Measurements from ENCODE around the gene TSSC4. TPM values are rescaled to one million over a fixed set of nuclear protein-coding genes. Genes with fewer than 3 reads are reported as not detected.

Gene TSSC4
- total RNA-seq, 1 donor from 2014 or later = 52.2 TPM

- Mint-ChIP-seq H3K27ac (ENCODE audit: unreplicated experiment) (peak overlapping the region; percentile 93), H3K36me3 (ENCODE audit: low read depth) (peaks cover 8% of the 10 kb centered on the region), H3K9me3 (ENCODE audit: low read depth) (no peaks in the 10 kb centered on the region)
These were observed 1.7 kb upstream of the TSSC4 start for GRCh38 chr11:2398664-2399355.

DNA sequence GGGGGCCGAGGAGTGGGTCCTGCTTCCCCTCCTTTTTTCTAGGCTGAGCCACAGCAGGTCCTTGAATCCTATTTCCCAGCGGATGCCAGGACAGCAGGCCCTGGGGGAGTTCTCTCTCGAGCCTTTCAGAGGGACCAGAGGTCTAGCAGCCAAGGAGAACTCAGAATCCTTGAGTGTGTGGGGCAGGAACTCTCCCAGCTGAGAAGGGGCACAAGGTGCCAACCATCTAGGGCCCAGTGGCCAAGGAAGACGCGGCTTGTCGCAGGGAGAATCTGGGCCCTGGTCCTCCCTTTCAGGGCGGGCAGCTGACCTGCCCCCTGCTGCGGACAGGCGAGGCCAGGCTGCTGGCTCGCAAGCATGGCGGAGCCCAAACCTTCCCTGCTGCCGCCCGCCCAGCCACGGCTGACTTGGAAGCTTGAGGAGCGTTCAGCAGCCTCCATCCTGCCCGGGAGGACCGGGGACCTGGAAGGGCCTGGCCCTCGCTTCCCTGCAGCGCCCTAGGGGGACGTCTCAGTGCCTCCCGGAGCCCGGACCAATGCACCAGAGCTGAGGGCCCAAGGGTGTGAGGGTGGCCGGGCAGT is 972 bp upstream of the TSSC4 start:
- no peaks in the 10 kb centered on the region for H3K9me3 Mint-ChIP-seq (ENCODE audit: low read depth)
- no peaks in the 10 kb centered on the region for H3K27me3 Mint-ChIP-seq (ENCODE audit: low read depth)
- no peak for DNase-seq (ENCODE audit: low spot score)
- H3K27ac Mint-ChIP-seq (ENCODE audit: unreplicated experiment) = peak overlapping the region; percentile 93
- peaks cover 8% of the 10 kb centered on the region for H3K36me3 Mint-ChIP-seq (ENCODE audit: low read depth)
- peaks cover 23% of the 10 kb centered on the region for H3K4me1 Mint-ChIP-seq (ENCODE audit: low read depth)
- H3K4me3 Mint-ChIP-seq (ENCODE audit: unreplicated experiment) = peak overlapping the region; percentile 86
- TF ChIP-seq CTCF (IDR thresholded peaks at IDR 0.05) = no peak

More at GRCh38 chr11:2398664-2399355, 1.7 kb upstream of the TSSC4 start:
- Mint-ChIP-seq H3K4me3 (ENCODE audit: unreplicated experiment) (peak overlapping the region; percentile 86), H3K27me3 (ENCODE audit: low read depth) (no peaks in the 10 kb centered on the region), H3K4me1 (ENCODE audit: low read depth) (peaks cover 23% of the 10 kb centered on the region)
- peak; percentile 18 for TF ChIP-seq CTCF (IDR thresholded peaks at IDR 0.05)
- no peak for DNase-seq (ENCODE audit: low spot score)

DNA sequence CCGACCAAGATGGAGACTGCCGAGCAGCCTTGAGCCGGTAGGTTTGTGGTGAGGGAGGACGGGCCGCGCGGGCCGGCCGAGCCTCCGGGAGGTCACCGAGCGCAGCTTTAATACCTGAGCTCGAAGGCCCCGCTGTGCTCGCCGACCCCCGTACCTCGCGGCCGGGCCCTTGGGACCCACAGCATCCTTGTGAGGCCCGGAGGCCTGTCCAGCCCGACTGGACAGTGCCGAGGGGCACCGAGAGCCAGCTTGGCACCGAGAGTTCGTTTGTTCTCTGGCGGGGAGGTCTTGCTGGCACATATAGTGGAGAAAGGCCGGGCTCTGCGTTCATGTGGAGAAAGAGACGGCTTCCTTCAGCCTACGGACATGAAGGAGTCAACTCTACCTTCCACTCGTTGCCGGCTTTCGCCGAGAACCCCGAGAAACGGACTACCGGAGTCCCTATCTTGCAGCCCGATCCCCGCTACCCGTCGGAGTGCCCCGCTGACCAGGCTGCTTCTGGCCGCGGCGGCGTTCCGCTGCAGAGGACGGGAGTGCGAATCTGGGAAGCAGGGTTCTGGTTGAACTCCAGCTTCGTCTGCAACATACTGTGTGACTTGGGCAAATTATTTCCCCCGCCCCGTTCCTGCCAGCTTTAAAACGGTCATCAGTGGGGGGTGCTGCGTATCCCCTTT is 349 bp downstream of the TSSC4 start:
- H3K4me3 Mint-ChIP-seq (ENCODE audit: unreplicated experiment) = peak overlapping the region; percentile 86
- DNase-seq (ENCODE audit: low spot score) = no peak

GRCh38 chr11:2401436-2401984 is 960 bp downstream of the TSSC4 start:
- H3K27ac Mint-ChIP-seq (ENCODE audit: unreplicated experiment) = peak overlapping the region; percentile 93
- peak overlapping the region; percentile 86 for H3K4me3 Mint-ChIP-seq (ENCODE audit: unreplicated experiment)
- H3K9me3 Mint-ChIP-seq (ENCODE audit: low read depth) = no peaks in the 10 kb centered on the region
- TF ChIP-seq CTCF (IDR thresholded peaks at IDR 0.05) = no peak
- DNase-seq (ENCODE audit: low spot score) = no peak
- H3K36me3 Mint-ChIP-seq (ENCODE audit: low read depth) = peaks cover 8% of the 10 kb centered on the region
- H3K4me1 Mint-ChIP-seq (ENCODE audit: low read depth) = peaks cover 23% of the 10 kb centered on the region
- no peaks in the 10 kb centered on the region for H3K27me3 Mint-ChIP-seq (ENCODE audit: low read depth)

More for the DNA sequence above, 349 bp downstream of the TSSC4 start:
- Mint-ChIP-seq H3K27me3 (ENCODE audit: low read depth) (no peaks in the 10 kb centered on the region), H3K9me3 (ENCODE audit: low read depth) (no peaks in the 10 kb centered on the region), H3K27ac (ENCODE audit: unreplicated experiment) (peak overlapping the region; percentile 93), H3K36me3 (ENCODE audit: low read depth) (peaks cover 8% of the 10 kb centered on the region), H3K4me1 (ENCODE audit: low read depth) (peaks cover 23% of the 10 kb centered on the region)
- no peak for TF ChIP-seq CTCF (IDR thresholded peaks at IDR 0.05)

DNA sequence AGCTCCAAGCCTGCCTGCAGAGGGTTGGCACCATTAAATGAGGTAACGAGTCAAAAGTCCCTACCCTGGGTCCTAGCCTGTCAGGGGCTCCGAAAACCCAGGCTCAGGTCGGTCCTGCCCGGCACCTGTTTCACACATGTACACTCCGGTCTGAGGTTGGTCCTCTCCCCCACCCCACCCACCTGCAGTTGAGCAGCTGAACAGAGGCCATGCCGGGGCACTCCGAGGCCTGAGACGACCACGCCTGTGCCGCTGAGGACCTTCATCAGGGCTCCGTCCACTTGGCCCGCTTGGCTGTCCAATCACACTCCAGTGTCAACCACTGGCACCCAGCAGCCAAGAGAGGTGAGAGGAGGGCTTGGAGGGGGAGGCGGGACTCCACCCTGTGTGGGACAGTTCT is 1.6 kb downstream of the TSSC4 start:
- Mint-ChIP-seq H3K36me3 (ENCODE audit: low read depth) (peaks cover 5% of the 10 kb centered on the region), H3K27ac (ENCODE audit: unreplicated experiment) (no peak overlapping the region), H3K4me3 (ENCODE audit: unreplicated experiment) (peak overlapping the region; percentile 86), H3K9me3 (ENCODE audit: low read depth) (no peaks in the 10 kb centered on the region), H3K27me3 (ENCODE audit: low read depth) (no peaks in the 10 kb centered on the region), H3K4me1 (ENCODE audit: low read depth) (peaks cover 23% of the 10 kb centered on the region)
- no peak for DNase-seq (ENCODE audit: low spot score)
- TF ChIP-seq CTCF (IDR thresholded peaks at IDR 0.05) = no peak

All from chondrocyte (in vitro differentiated cells).